ENCODE measurements around the gene ASIP. TPM values are rescaled to one million over a fixed set of nuclear protein-coding genes. Genes with fewer than 3 reads are reported as not detected.

The ASIP gene
- total and polyA plus RNA-seq, 2 experiments from 2014 or later = not detected

- peaks cover 47% of the 10 kb centered on the region for H4K20me1 ChIP-seq (replicated peaks; ENCODE audit: insufficient read depth)
- Mint-ChIP-seq H3K4me3 (no peak overlapping the region), H3K4me1 (peaks cover 5% of the 10 kb centered on the region; the same call in 1 of the 3 replicates), H3K9me3 (no peaks in the 10 kb centered on the region), H3K36me3 (ENCODE audit: low read depth) (peaks cover 73% of the 10 kb centered on the region), H3K27ac (no peak overlapping the region), H3K27me3 (ENCODE audit: insufficient read depth, low read depth, poor library complexity) (peaks cover 19% of the 10 kb centered on the region)
- no peak overlapping the region for H2AFZ ChIP-seq
- DNase-seq (ENCODE audit: low spot score) (no peak), ATAC-seq (no peak)
- H3K36me3 ChIP-seq (ENCODE audit: insufficient read depth) = peaks cover 44% of the 10 kb centered on the region
- peaks cover 56% of the 10 kb centered on the region for H3K79me2 ChIP-seq (replicated peaks; ENCODE audit: insufficient read depth)
- no peaks in the 10 kb centered on the region for H3K9me2 ChIP-seq (ENCODE audit: insufficient read depth)
- H3F3A ChIP-seq (replicated peaks; ENCODE audit: low read depth) = 0 out of 2 replicates have a peak, but pooled peaks cover 3% of the 10 kb centered on the region
- no peaks in the 10 kb centered on the region; the same call in 1 of the 2 replicates for H3K4me1 ChIP-seq (ENCODE audit: insufficient read depth)
- H3K4me2 ChIP-seq = no peak overlapping the region
- no peak overlapping the region for H3K27ac ChIP-seq (ENCODE audit: low read depth)
- H3K4me3 ChIP-seq = no peak overlapping the region
- no peak for TF ChIP-seq ZNF331 (CRISPR knock-in tag; IDR thresholded peaks at IDR 0.05; ENCODE audit: low read depth)
- no peak for TF ChIP-seq JUNB (IDR thresholded peaks at IDR 0.05; ENCODE audit: unreplicated experiment)
- no peak for TF ChIP-seq ZNF462 (CRISPR knock-in tag; IDR thresholded peaks at IDR 0.05)
- no peak for TF ChIP-seq EZH2phosphoT487 (IDR thresholded peaks at IDR 0.05; ENCODE audit: unreplicated experiment)
- no peak for TF ChIP-seq ZNF114 (CRISPR knock-in tag; IDR thresholded peaks at IDR 0.05)
- TF ChIP-seq EZH2 (IDR thresholded peaks at IDR 0.05; ENCODE audit: low read depth, unreplicated experiment) = no peak
- no peak for TF ChIP-seq NANOG (IDR thresholded peaks at IDR 0.05; ENCODE audit: borderline replicate concordance)
- no peak for TF ChIP-seq ETS1 (IDR thresholded peaks at IDR 0.05)
- H3K27me3 ChIP-seq (ENCODE audit: insufficient read depth) = no peaks in the 10 kb centered on the region
These were observed 53.3 kb downstream of the ASIP start for GRCh38 chr20:34294563-34294962.

Data from GM23338 (cell line).